SHP77 treated with DMSO at 0.1 percent for 48 hours (cell line): ENCODE data around the gene CHST7.

Experiments used
- DNase-seq: peaks from one replicate; lab custom pipeline; 2025; lab: John Stamatoyannopoulos, UW

Gene CHST7

GRCh38 chrX:46607916-46608315 lies 34.4 kb downstream of the CHST7 start:
- no peak for DNase-seq

- no peak for DNase-seq
These were observed 36.6 kb downstream of the CHST7 start for GRCh38 chrX:46610070-46610658.

GRCh38 chrX:46611658-46612362 lies 38.2 kb downstream of the CHST7 start:
- DNase-seq, result no peak

GRCh38 chrX:46617906-46618305 lies 44.3 kb downstream of the CHST7 start:
- no peak for DNase-seq

- DNase-seq, result no peak
These were observed 45.4 kb downstream of the CHST7 start for GRCh38 chrX:46618947-46619346.

- DNase-seq, result no peak
These were observed 46.9 kb downstream of the CHST7 start for GRCh38 chrX:46620505-46620904.

GRCh38 chrX:46621572-46621971 lies 48.0 kb downstream of the CHST7 start:
- no peak for DNase-seq

GRCh38 chrX:46624090-46624786 lies 50.7 kb downstream of the CHST7 start:
- no peak for DNase-seq

GRCh38 chrX:46626566-46626965 lies 53.0 kb downstream of the CHST7 start:
- DNase-seq, result no peak

- DNase-seq, result no peak
These were observed 53.5 kb downstream of the CHST7 start for GRCh38 chrX:46627062-46627461.

GRCh38 chrX:46627711-46628419 lies 54.3 kb downstream of the CHST7 start:
- DNase-seq, result no peak

GRCh38 chrX:46628460-46629371 lies 55.2 kb downstream of the CHST7 start:
- DNase-seq, result no peak

GRCh38 chrX:46630141-46630540 lies 56.6 kb downstream of the CHST7 start:
- DNase-seq, result no peak

GRCh38 chrX:46634577-46634976 lies 61.0 kb downstream of the CHST7 start:
- no peak for DNase-seq

GRCh38 chrX:46635186-46635585 lies 61.6 kb downstream of the CHST7 start:
- DNase-seq, result no peak

- no peak for DNase-seq
These were observed 62.7 kb downstream of the CHST7 start for GRCh38 chrX:46636223-46636622.

GRCh38 chrX:46637938-46638337 lies 64.4 kb downstream of the CHST7 start:
- DNase-seq, result no peak

- DNase-seq, result no peak
These were observed 68.6 kb downstream of the CHST7 start for GRCh38 chrX:46642145-46642544.

- DNase-seq, result no peak
These were observed 70.1 kb downstream of the CHST7 start for GRCh38 chrX:46643636-46644035.

- DNase-seq, result no peak
These were observed 72.0 kb downstream of the CHST7 start for GRCh38 chrX:46645614-46646013.

GRCh38 chrX:46647251-46647650 lies 73.7 kb downstream of the CHST7 start:
- DNase-seq, result no peak
